Inflammatory macrophage (primary cell): ENCODE results near the gene GALT.

ENCODE experiments used
- DNase-seq, 2 donors: peaks; one replicate each; pipeline ENCODE4 v3.0.0-alpha.2; 2020 to 2022

The GALT gene

DNA sequence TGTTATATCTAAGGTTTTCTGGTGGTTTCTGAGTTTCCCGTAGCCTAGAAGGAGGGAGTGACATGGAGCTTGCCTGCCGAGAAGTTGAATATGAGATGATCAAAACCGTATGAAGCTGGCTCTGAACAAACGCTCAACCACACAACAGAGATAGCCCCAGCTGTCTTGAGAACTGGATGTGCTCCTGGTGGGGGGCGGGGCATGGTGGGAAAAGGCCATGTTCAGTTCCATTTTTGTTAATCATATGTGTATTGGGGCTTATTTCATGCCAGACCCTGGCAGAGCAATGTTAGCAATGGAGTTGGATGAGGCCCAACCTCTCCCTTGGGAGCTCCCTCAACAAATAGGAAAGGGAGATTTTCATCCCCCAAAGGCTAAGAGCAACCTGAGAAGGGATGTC is 39.8 kb downstream of the GALT start:
- no peak for DNase-seq

GRCh38 chr9:34686732-34687131 is 40.3 kb downstream of the GALT start:
- peak; percentile 25 to 30 for DNase-seq

- DNase-seq: peak; percentile 39 to 60
These were observed 41.0 kb downstream of the GALT start for GRCh38 chr9:34687276-34688030.

GRCh38 chr9:34688329-34689115 is 42.0 kb downstream of the GALT start:
- DNase-seq: no peak

DNA sequence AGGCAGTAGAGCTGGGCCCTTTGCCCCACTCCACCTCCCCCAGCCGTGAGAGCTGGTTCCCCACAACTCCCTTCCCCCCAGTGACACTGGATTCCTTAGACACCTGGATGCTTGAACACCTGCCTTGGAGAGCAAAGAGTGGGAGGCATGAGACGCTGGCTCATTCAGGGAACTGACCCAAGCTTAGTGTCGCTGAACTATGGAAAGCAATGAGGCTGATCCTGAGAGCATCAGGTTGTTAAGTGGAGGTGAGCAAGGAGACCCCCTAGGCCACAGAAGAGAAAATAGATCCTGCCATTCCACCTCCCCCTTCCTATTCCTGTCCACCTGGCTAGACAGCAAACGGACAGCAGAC is 42.6 kb downstream of the GALT start:
- DNase-seq: no peak

- DNase-seq: no peak
These were observed 43.0 kb downstream of the GALT start for GRCh38 chr9:34689512-34689911.

DNA sequence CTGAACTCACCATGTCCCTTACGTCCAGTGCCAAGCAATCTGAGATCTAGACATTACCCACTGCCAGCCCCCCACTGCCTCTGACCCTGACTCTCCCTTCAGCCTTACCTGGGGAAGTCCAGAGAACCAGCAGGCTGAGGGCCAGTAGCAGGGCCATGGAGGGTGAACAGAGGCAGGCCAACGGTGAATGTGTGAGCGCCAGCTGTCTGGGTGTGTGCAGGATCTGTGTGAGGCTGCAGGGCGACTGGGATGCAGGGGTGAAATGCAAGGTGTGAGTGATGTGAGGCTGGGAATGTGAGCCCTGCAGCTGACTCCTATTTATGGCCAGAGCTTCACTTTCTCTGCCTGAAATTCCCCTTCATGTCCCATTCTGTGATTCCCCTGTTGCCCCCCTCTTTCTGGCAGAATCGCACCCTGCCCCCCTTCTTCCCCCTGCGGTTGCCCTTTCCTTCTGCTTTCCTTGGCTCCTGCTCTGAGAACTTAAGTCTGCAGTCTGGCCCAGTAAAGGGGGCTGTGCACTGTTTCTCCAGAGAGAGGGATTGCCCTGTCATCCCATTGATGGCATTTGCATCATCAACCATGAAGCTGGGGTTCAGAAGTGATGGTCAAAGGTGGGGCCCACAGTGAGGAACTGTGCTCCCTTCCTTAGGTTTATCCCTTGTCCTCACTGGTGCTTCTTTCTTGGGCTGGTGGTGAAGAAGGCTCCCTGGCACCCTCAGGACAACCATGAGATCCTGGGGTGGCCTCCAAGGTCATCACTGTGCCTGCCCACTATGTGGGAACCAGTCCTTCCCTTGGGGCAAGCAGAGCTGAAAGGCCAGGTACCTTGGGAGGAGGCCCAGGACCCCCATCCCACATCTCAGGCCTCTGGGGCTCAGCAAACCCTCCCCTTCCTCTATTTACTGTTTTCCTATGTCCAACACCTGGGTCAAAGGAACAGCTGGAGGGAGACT is 44.8 kb downstream of the GALT start, which contains the start of gene CCL19:
CCL19 (minus strand) TSS at position 294 of the 953 bp plus-strand sequence; CDS start at position 157, 137 bp downstream.
- DNase-seq: peak in 1 of 2 donors; percentile 7

DNA sequence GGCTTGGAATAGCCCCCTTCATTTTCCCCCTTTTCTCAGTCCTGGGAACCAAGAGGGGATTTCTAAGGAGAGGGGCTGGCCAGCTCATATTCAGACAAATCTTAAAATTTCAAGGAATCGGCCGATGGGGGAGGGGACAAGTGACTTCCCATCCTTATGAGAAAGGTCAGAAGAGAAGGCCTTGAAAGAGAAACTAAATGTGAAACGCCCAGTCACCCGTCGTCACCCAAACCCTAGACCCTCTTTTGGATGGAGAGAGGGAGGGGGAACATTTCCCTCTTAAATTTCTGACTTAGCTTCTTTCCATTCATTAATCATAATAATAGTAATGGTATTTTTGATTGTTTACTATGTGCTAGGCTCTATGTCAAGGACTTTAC is 45.5 kb downstream of the GALT start:
- no peak for DNase-seq

DNA sequence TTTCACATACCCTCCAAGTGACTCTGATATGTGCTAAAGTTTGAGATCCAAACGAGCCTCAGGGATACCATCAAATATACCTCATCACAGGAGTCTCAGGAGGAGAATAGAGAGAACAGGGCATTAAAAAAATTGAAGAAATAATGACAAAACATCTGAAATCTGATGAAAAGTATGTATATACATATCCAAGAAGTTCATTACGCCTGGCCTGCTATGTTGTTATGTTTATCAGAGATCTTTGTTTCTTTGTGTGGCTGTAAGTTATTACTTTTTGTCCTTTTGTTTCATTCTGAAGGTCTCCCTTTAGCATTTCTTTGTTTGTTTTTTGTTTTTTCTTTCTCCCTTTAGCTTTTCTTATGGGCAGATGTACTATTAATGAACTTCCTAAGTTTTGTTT is 47.1 kb downstream of the GALT start:
- DNase-seq: no peak

- no peak for DNase-seq
These were observed 48.3 kb downstream of the GALT start for GRCh38 chr9:34694811-34695210.
